DMS79 treated with DMSO at 0.1 percent for 48 hours (cell line): ENCODE data around the gene SHBG.

Experiments used
- DNase-seq: peaks from one replicate; lab custom pipeline; 2025; lab: John Stamatoyannopoulos, UW

SHBG gene

DNA sequence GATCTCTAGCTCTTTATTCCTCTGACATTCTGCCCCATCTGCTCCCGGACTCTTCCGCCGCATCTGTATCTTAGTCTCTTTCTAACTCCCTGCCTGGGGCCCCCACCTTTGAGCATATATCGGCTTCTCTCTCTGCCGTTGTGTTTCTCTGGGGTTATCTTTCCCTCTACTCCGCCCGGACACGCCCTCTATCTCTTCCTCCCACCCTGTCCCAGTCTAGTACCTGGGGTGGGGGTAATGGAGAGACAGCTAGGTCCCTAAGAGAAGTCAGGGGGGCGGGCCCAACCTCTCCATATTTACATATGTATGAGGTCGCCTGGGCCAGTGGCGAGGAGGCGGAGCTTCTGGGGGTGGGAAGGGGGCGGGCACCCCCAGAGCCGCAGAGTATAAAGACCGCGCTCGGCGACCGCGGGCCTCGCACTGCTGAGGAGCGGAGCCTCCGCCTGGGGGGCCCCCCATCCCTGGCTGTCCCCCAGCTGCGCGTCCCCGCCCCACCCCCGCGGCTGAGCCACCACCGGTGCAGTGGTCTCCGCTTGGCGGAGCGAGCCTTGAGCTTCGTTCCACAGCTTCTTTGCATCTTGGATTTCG is 20.7 kb downstream of the SHBG start, which contains the start of gene ATP1B2:
Gene ATP1B2 (plus strand): TSS at position 418 of the 588 bp plus-strand sequence. CDS start 593 bp downstream, outside the sequence.
- DNase-seq = peak; percentile 39

DNA sequence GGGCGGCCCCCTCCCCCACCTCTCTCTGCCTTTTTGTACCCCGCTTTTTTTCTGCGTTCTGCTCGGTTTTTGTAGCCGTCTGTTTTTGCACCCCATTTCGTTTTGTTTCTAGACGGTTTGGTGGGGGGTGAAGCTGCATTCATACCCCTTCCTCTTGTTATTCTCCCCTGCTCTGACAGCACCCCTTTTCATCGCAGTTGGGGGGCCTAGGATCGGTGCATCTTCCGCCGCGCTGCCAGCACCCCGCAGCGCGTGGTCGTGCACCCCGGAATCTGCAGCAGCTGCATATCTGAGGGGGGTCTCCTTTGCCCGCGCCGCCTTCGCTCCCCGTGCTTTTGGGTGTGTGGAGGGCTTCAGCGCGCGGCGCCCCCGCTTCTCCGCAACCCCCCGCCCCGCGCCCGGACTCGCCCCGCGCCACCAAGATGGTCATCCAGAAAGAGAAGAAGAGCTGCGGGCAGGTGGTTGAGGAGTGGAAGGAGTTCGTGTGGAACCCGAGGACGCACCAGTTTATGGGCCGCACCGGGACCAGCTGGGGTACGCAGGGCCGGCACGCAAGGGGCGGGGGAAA is 21.2 kb downstream of the SHBG start:
- DNase-seq = no peak

DNA sequence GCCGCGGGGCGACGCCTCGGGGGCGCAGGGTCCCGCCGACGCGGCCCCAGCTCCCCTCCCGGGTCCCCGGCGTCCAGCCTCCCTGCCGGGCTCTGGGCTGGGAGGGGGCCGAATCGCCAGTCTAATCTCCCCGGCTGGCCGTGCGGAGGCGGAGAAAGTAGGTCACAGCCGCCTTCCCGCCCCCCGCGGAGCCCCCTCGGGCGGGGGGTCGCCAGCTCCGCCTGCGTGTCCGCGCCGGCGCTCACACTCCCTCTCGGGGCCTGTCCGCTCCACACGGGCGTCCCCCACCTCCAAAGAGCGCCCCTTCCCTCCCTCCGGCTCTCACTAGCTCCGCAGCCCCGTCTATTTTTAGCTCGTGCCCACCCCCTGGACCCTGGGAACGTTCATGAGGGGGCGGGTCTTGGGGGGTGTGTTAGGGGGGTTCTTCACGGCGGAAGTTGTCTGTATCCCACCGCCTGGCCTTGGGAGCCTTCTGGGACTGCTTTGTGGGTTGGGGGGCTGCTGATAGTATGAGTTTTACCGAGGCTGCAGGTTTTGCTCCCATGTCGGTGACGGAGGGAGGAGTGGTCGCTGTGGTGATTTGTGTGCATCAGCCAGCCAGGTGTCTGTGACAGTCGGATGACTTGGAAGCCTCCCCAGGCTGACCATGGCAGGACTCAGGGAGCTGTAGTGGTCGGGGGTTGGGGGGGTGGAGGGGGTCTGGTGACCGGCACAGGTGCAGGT is 21.9 kb downstream of the SHBG start:
- DNase-seq = no peak

DNA sequence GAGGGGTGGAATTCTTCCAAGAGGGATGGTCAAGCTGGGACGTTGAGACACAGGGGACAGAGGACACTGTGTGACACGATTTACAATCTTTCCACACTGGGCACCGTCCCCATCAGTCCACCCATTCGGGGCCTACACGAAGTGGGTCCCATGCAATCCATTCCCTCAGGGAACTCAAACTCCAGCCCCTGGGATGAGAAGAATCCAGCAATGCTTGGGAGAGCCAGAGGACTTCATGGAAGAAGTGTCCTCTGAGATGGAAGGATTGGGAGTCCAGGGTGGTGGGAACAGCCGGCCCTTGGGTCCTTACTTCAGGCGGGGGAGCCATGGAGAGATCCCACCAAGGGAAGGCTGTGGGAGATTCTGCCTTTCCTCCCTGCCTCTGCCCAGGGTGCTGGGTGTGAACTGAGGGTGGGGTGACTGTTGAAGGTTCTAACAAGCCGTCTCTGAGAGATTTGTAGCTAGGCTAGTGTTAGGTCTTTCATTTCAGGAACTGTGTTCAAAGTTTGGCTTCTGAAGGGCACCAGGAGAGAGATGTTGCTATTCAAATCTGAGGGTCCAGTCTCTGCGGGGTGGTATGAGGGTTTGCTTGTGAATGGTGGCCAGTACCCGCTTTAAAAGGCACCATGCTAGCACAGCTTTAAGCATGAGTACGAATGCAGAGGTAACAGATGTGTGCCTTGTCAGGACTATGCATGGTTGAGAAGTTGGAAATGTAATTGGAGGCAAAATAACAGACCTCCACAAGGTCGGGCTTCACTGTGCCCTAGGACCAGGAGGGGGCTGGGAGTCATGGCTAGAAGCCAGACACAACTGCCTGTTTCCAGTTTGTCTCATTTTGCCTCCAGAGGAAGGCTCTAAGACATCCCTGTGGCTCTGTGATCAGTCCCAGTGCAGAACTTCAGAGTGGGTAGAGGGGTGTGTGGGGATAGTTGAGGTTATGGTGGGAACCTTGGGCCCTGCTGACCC is 22.7 kb downstream of the SHBG start:
- no peak for DNase-seq

DNA sequence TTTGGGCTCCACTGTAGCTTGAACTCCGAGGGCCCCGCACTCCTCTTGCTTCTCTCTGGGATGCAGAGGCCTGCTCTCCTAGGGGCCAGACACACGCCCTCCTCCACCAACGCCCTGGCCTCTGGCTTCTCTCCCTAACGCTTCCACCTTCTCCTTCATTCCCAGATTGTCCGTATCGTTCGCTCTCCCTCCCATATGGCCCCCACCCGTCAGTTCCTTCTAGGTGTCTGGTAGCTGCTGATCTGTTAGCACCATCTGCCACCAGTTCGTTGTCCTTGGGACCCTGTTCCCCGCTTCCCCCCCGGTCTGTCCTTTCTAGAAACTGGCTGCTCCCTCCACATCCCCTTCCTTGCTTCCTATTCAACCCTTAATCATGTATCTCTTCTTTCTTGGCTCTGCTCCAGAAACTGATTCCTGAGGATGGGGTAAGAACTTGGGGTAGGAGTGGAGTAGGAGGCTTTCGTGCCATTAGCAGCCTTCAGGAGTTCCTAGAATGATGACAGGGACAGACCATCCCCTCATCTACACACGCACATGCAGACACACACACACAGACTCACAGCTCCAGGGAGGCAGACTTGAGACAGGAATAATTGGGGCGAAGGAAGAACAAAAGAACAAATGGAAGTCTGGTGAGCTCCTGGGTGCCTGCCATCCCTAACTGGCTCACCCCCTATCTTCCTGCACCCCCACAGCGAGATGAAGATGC is 25.1 kb downstream of the SHBG start:
- DNase-seq = no peak

DNA sequence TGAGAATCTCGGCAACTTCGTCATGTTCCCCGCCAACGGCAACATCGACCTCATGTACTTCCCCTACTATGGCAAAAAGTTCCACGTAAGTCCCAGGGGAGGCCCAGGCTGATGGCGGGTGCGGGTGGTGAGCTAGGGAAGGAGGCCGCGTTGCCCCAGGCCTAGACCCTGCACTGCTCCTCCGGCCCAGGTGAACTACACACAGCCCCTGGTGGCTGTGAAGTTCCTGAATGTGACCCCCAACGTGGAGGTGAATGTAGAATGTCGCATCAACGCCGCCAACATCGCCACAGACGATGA is 25.6 kb downstream of the SHBG start:
- DNase-seq = no peak

DNA sequence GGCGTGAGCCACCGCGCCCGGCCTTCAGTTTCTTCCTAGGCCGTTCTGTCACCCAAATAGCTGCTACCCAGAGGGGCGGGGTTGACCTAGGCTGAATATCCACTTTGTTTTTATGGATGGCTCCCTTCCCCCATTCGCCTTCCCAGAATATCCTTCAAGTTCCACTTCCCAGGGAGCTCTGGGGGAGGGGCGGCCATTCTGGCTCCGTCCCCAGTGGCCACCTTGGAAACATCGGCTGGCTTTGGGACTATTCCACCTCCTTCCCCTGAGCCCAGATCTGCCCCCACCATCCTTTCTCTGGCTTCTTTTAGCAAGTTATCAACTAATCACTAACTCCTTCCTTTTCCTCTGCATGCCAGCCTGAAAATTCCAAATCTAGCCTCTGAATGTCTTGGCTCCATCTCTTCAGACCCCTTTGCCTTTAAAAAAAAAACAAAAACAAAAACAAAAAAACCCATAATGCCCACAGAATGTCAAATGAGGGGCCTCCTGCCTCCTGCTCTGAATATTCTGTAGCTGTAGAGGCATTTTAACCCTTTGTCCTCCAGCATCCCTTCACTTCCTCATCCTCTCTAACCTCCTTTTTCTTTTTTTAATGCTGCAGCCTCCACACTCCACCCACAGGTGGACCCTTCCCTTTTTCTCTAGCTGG is 27.1 kb downstream of the SHBG start:
- no peak for DNase-seq

DNA sequence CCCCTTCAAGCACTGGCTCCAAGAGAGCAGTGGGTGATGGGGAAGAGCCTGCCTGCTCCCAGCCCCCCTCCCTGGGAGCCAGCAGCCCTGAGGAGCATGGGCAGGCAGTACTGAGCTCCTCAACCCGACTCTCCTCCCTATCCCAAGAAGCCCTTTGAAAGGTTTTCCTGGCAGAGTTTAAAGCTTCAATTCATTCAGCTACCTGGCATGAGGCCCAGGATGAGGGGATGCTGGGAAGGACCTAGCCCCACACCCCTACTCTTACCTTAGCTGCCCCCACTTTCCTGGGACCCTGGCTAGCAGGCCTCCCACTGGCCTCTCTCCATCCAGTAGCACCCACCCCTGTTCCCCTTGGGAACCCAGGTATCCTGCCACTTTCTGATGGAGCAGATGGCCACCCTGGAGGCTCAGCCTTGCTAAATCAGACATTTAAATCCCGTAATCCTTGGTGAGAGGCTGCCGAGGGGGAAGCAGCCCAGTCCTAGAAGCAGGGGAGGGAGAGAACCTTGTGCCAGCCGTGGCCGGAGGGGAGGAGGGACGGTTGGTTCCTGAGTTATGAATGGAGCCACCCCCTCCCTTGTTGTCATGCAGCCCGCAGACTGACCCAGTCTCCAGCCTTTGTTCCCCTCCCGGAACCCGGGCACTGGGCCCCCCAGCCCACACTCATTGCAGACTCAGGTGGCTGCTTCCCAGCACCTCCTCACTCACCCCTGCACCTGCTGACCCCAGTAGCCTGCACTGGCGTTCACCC is 37.9 kb downstream of the SHBG start:
- DNase-seq = no peak

DNA sequence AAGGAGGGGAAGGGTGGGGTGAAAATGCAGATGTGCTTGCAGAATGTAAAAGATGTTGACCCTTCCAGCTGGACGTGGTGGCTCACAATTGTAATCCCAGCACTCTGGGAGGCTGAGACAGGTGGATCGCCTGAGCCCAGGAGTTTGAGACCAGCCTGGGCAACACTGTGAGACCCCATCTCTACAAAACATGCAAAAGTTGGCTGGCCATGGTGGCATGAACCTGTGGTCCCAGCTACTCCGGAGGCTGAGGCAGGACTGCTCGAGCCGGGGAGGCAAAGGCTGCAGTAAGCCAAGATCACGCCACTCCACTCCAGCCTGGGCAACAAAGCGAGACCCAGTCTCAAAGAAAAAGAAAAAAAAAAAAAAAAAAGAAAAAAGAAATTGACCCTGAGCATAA is 38.5 kb downstream of the SHBG start:
- no peak for DNase-seq

DNA sequence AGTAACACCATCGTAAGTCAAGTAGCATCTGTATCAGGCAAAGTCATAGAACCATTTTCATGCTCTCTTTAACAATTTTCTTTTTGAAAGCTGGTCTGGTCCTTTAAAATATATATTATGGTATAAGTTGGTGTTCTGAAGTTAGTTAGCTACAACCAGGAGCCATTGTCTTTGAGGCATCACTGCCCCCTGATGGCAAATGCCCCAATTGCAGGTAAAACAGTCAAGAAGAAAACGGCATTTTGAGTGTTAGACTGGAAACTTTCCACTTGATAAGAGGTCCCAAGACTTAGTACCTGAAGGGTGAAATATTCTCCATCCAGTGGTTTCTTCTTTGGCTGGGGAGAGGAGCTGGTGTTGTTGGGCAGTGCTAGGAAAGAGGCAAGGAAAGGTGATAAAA is 43.3 kb downstream of the SHBG start:
- no peak for DNase-seq

DNA sequence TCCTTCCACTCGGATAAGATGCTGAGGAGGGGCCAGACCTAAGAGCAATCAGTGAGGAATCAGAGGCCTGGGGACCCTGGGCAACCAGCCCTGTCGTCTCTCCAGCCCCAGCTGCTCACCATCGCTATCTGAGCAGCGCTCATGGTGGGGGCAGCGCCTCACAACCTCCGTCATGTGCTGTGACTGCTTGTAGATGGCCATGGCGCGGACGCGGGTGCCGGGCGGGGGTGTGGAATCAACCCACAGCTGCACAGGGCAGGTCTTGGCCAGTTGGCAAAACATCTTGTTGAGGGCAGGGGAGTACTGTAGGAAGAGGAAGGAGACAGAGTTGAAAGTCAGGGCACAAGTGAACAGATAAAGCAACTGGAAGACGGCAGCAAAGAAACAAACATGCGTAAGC is 45.0 kb downstream of the SHBG start:
- DNase-seq = no peak

DNA sequence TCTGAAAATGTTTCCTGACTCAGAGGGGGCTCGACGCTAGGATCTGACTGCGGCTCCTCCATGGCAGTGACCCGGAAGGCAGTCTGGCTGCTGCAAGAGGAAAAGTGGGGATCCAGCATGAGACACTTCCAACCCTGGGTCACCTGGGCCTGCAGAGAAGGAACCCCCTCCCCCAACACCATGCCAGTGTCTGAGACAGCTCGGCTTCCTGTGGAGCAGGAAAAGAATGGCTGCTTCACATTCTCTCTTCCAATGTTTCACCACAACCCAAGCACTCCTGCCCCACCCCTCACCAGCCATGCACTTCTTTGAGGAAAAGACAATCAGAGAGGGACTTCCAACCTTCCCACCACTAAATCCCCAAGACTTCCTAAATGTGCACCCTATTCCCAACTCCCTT is 46.6 kb downstream of the SHBG start:
- DNase-seq = no peak

DNA sequence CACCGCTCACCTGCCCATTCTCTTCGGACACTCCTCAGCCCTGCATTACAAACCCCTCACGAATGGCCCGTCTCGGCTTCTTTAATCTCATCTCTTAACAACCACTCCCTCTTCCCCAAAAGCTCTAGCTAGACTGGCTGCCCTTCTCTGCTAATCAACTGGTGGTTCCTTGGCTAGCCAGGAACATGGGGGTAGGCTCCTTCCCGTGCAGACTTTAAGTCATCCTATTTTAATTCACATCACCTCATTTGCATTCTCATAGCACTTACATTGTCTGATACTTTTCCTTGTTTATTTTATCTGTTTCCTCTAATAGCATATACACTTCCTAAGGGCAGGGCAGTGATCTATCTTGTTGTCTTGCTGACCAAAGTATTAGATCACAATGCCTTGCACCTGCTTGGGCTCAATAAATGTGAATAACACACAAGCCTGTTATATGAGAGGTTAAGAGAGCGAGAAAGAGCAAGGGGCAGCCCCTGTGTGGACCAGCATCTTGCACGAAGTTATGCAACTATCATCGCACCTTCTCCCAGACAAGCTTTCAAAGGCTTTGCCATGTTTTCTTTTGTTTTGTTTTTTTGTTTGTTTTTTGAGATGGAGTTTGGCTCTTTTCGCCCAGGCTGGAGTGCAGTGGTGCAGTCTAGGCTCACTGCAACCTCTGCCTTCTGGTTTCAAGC is 47.6 kb downstream of the SHBG start:
- no peak for DNase-seq
